CD4-positive, alpha-beta T cell (primary cell): ENCODE measurements around the gene BLNK. TPM values are rescaled to one million over a fixed set of nuclear protein-coding genes. Genes with fewer than 3 reads are reported as not detected.

Source experiments
- ATAC-seq: fragments of 200-7000 bp; cut with Tn5 transposase; one replicate; pipeline ENCODE4 v1.10.0; 2022; ENCODE audit warnings: mild to moderate bottlenecking; ENCODE audit not compliant: poor library complexity
- CTCF ChIA-PET: fragments of 350-600 bp; sonication (Branson Sonifier 250); formaldehyde crosslinking; loops from one replicate; lab custom pipeline; 2021; ENCODE audit warnings: antibody characterized with exemption, inconsistent platforms; lab: Charles Lee
- POLR2A ChIA-PET: fragments of 350-600 bp; sonication (Branson Sonifier 250); formaldehyde crosslinking; loops from one replicate; lab custom pipeline; 2021; ENCODE audit warnings: antibody characterized with exemption, inconsistent platforms; lab: Charles Lee
- DNase-seq, 14 experiments: peaks; one replicate each; pipeline ENCODE4 v3.0.0-alpha.2; 2013 to 2020; ENCODE audit warnings: mixed read lengths in 2 of 14
- H3K27ac ChIP-seq, 2 donors: one replicate each; pipeline versions ENCODE4 v1.5.1 to v1.7.0; 2013; ENCODE audit warnings: low read length in 2 of 2, low read depth in 1 of 2, mild to moderate bottlenecking in 1 of 2
- H3K27me3 ChIP-seq, 2 experiments: 1 replicate in 1 of 2; 2 replicates in 1 of 2; pipeline versions ENCODE4 v1.6.1 to v1.7.0; 2013; ENCODE audit warnings: low read length in 2 of 2, control low read depth in 1 of 2, mild to moderate bottlenecking in 1 of 2, moderate library complexity in 1 of 2; ENCODE audit not compliant: insufficient read depth in 2 of 2, control insufficient read depth in 1 of 2
- H3K36me3 ChIP-seq: one replicate; pipeline ENCODE4 v1.6.1; 2013; ENCODE audit warnings: low read length, control low read depth; ENCODE audit not compliant: insufficient read depth
- H3K4me1 ChIP-seq: one replicate; pipeline ENCODE4 v1.6.1; 2013; ENCODE audit warnings: low read length, control low read depth; ENCODE audit not compliant: insufficient read depth
- H3K4me3 ChIP-seq: one replicate; pipeline ENCODE4 v1.5.1; 2013; ENCODE audit warnings: mild to moderate bottlenecking, low read length, moderate library complexity
- H3K9me3 ChIP-seq, 2 experiments: 1 replicate in 1 of 2; 2 replicates in 1 of 2; pipeline versions ENCODE4 v1.6.1 to v1.7.0; 2013; ENCODE audit warnings: low read length in 2 of 2, mild to moderate bottlenecking in 2 of 2, control low read depth in 1 of 2, moderate library complexity in 1 of 2; ENCODE audit not compliant: control insufficient read depth in 1 of 2, insufficient read depth in 1 of 2
- H3K27ac Mint-ChIP-seq: one replicate; pipeline ENCODE4 v1.8.0; 2020; ENCODE audit warnings: mixed read lengths
- H3K27me3 Mint-ChIP-seq: one replicate; pipeline ENCODE4 v1.8.0; 2021; ENCODE audit warnings: mixed read lengths
- H3K36me3 Mint-ChIP-seq: one replicate; pipeline ENCODE4 v1.8.0; 2021; ENCODE audit warnings: low read depth, mixed read lengths
- H3K4me1 Mint-ChIP-seq: one replicate; pipeline ENCODE4 v1.8.0; 2021; ENCODE audit warnings: low read depth, mixed read lengths
- H3K4me3 Mint-ChIP-seq: one replicate; pipeline ENCODE4 v1.8.0; 2020; ENCODE audit warnings: mild to moderate bottlenecking, mixed read lengths
- H3K9me3 Mint-ChIP-seq: one replicate; pipeline ENCODE4 v1.8.0; 2020; ENCODE audit warnings: mixed read lengths
- intact Hi-C, 2 experiments: fragments of 100-400 bp; cut with DNase I in 1 of 2; cut with micrococcal nuclease in 1 of 2; formaldehyde crosslinking; loops; one replicate each; pipeline versions ENCODE4 v1.15.1 to v1.9.0; 2023 to 2025; cut with DNase I, micrococcal nuclease
- polyA plus RNA-seq, 2 donors: library from polyadenylated mRNA; unstranded; fragments of 120-200 nt; gene quantifications; one replicate each; pipeline ENCODE4 v1.2.1, GENCODE V29; 2013
- total RNA-seq, 174 experiments: library from RNA in 2 of 174; stranded (reverse) in 2 of 174; gene quantifications; one replicate each; pipeline ENCODE4 v1.2.3 and lab custom pipeline; 2021 to 2026
- TF ChIP-seq, protein P1 (sequence below): fragments of 200-600 bp; IDR thresholded peaks from one replicate; pipeline ENCODE4 v1.8.0; 2022; ENCODE audit warnings: antibody characterized with exemption, mild to moderate bottlenecking

Gene BLNK
- not detected for total RNA-seq
- 3.1 TPM for polyA plus RNA-seq (2013, experiment 1 of 2)
- polyA plus RNA-seq (2013, experiment 2 of 2), result 1.7 TPM
- total RNA-seq (lab: John Stamatoyannopoulos, UW), result 0 to 4.6 (median 0.23) reads per million in 172 experiments

DNA sequence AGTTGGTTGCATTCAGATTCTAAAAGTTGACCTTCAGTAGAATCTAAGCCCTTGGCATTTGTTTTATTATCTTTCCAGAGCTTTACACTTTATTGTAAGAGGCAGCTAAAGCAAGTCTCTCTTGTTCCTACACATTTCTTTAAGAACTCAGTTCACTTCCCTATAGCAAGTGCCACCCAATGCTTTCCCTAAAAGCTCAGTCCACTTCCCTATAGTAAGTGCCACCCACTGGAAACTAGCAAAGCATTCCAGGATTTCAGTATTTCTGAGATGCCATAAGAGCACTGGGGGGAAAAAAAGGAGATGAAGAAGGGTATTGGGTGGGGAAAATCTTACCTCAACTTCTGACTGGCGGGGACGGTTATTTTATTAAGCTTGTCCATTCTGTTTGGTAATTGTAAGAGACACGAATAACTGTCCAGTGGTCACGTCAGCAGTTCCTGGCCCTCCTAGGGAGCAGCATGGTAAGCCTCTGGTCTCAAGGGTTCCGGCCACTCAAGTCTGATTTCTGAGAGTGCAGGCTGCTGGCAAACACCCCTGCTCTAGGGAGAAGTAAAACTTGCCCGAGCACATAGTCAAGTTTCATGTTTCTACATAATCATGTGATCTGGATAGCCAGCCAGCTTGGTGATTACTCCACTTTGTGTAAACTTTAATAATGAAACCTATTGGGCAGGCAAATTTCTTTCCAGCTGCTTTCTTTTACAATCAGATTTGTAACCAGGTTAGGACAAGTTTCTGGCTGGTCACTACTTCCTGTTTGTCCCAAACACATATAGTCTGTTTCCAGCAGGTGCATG, at the start of gene BLNK:
Gene BLNK (minus strand): TSS at position 554 of the 800 bp plus-strand sequence. CDS start 171 bp downstream, at position 383.
- H3K27me3 Mint-ChIP-seq, result peaks cover 13% of the 10 kb centered on the region
- H3K27ac Mint-ChIP-seq, result no peak within 1 kb of the TSS
- no peak within 1 kb of the TSS for H3K27ac ChIP-seq
- H3K4me1 Mint-ChIP-seq, result no peaks in the 10 kb centered on the region
- no peaks in the 10 kb centered on the region for H3K36me3 Mint-ChIP-seq
- H3K4me3 Mint-ChIP-seq, result no peak within 1 kb of the TSS
- H3K36me3 ChIP-seq, result no peaks in the 10 kb centered on the region
- TF ChIP-seq, protein P1, sequence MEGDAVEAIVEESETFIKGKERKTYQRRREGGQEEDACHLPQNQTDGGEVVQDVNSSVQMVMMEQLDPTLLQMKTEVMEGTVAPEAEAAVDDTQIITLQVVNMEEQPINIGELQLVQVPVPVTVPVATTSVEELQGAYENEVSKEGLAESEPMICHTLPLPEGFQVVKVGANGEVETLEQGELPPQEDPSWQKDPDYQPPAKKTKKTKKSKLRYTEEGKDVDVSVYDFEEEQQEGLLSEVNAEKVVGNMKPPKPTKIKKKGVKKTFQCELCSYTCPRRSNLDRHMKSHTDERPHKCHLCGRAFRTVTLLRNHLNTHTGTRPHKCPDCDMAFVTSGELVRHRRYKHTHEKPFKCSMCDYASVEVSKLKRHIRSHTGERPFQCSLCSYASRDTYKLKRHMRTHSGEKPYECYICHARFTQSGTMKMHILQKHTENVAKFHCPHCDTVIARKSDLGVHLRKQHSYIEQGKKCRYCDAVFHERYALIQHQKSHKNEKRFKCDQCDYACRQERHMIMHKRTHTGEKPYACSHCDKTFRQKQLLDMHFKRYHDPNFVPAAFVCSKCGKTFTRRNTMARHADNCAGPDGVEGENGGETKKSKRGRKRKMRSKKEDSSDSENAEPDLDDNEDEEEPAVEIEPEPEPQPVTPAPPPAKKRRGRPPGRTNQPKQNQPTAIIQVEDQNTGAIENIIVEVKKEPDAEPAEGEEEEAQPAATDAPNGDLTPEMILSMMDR, result no peak
- H3K9me3 Mint-ChIP-seq, result no peaks in the 10 kb centered on the region
- no peak for ATAC-seq
- H3K4me3 ChIP-seq, result no peak within 1 kb of the TSS
- no peaks in the 10 kb centered on the region for H3K27me3 ChIP-seq
- intact Hi-C loops, result no loop called here
- peak in 3 of 14 experiments; percentile 8 to 35 (median 34) for DNase-seq
- ChIA-PET CTCF (interaction anchor here (1.0 kb wide), 1 partner anchor 23 kb away, joined by 3 read pairs; no protein-coding TSS in a partner anchor), POLR2A (interaction anchor here (0.6 kb wide), 1 partner anchor 593 kb away, joined by 3 read pairs; no protein-coding TSS in a partner anchor)
- no peaks in the 10 kb centered on the region for H3K9me3 ChIP-seq
- no peaks in the 10 kb centered on the region for H3K4me1 ChIP-seq

GRCh38 chr10:96319754-96320474, 48.5 kb upstream of the BLNK start:
- peaks cover 0 to 5% of the 10 kb centered on the region in 2 experiments for H3K27me3 ChIP-seq
- Mint-ChIP-seq H3K9me3 (no peaks in the 10 kb centered on the region), H3K36me3 (no peaks in the 10 kb centered on the region), H3K27ac (no peak overlapping the region), H3K4me1 (no peaks in the 10 kb centered on the region), H3K4me3 (no peak overlapping the region), H3K27me3 (peaks cover 36% of the 10 kb centered on the region)
- H3K4me1 ChIP-seq, result no peaks in the 10 kb centered on the region
- TF ChIP-seq, protein P1, result no peak
- POLR2A ChIA-PET, result interaction anchor here (0.6 kb wide), 1 partner anchor 21 kb away, joined by 3 read pairs; no protein-coding TSS in a partner anchor
- intact Hi-C loops, result no loop called here
- H3K27ac ChIP-seq, result no peak overlapping the region
- no peaks in the 10 kb centered on the region for H3K36me3 ChIP-seq
- no peaks in the 10 kb centered on the region for H3K9me3 ChIP-seq
- no peak overlapping the region for H3K4me3 ChIP-seq
- ATAC-seq, result no peak
- CTCF ChIA-PET, result interaction anchor here (0.8 kb wide), 1 partner anchor 51 kb away, joined by 3 read pairs; no protein-coding TSS in a partner anchor
- no peak for DNase-seq

GRCh38 chr10:96317067-96317833, 45.9 kb upstream of the BLNK start:
- Histone ChIP-seq H3K27me3 (peaks cover 0 to 5% of the 10 kb centered on the region in 2 experiments), H3K27ac (no peak overlapping the region), H3K9me3 (no peaks in the 10 kb centered on the region), H3K4me3 (no peak overlapping the region), H3K4me1 (no peaks in the 10 kb centered on the region), H3K36me3 (no peaks in the 10 kb centered on the region)
- TF ChIP-seq, protein P1, result no peak
- POLR2A ChIA-PET, result interaction anchor here (1.3 kb wide), 1 partner anchor 623 kb away, joined by 3 read pairs; the partner anchor contains the start of gene TCTN3
- Mint-ChIP-seq H3K9me3 (no peaks in the 10 kb centered on the region), H3K4me3 (no peak overlapping the region), H3K36me3 (no peaks in the 10 kb centered on the region), H3K27me3 (peaks cover 43% of the 10 kb centered on the region), H3K27ac (no peak overlapping the region), H3K4me1 (no peaks in the 10 kb centered on the region)
- intact Hi-C loops, result loop anchor here in 1 of 2 experiments (1.0 kb wide), 1 partner anchor 300 kb away; no protein-coding TSS in a partner anchor
- ATAC-seq, result no peak
- CTCF ChIA-PET, result no interaction called here
- no peak for DNase-seq
